Measurements from ENCODE around the gene TBC1D5.
A peak's percentile ranks its signal among the peaks of the same experiment; 100 is the strongest.
"Not testable (repeated sequence)": the region's sequence is repeated elsewhere in the genome, so short reads cannot be mapped to it uniquely, and the experiment has no call there.

The TBC1D5 gene

DNA sequence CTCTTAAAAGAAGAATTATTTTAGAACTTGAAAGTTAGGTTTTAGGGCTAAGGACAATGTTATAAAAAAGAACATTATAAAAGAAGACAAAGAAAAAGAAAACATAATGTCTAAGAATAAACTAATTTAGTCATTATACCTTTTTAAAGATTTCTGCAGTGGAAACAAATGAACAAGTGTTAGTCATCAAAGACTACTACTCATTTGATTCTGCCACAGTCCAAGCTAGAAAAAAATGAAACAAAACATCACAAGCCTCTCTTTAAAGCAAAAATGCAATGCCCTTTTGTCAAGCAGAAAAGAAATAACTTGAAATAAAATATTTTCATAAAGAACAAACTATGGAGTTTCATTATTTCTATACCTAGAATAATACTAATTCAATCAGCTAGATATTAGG is 102.0 kb downstream of the TBC1D5 start:
- Histone ChIP-seq H3K9ac (ENCODE audit: low read depth, low read length) (no peak overlapping the region), H3K9me3 (ENCODE audit: control insufficient read depth, insufficient read depth, low read length) (no peaks in the 10 kb centered on the region), H3K4me3 (ENCODE audit: low read depth, low read length) (no peak overlapping the region), H3K4me1 (ENCODE audit: control insufficient read depth, insufficient read depth, low read length) (no peaks in the 10 kb centered on the region), H3K27ac (ENCODE audit: low read depth, low read length) (no peak overlapping the region), H3K36me3 (ENCODE audit: control insufficient read depth, insufficient read depth, low read length) (no peaks in the 10 kb centered on the region), H3K27me3 (ENCODE audit: control insufficient read depth, insufficient read depth, low read length) (no peaks in the 10 kb centered on the region)

- Histone ChIP-seq H3K9me3 (ENCODE audit: control insufficient read depth, insufficient read depth, low read length) (no peaks in the 10 kb centered on the region), H3K9ac (ENCODE audit: low read depth, low read length) (no peak overlapping the region), H3K27ac (ENCODE audit: low read depth, low read length) (no peak overlapping the region), H3K27me3 (ENCODE audit: control insufficient read depth, insufficient read depth, low read length) (no peaks in the 10 kb centered on the region), H3K36me3 (ENCODE audit: control insufficient read depth, insufficient read depth, low read length) (no peaks in the 10 kb centered on the region), H3K4me1 (ENCODE audit: control insufficient read depth, insufficient read depth, low read length) (no peaks in the 10 kb centered on the region), H3K4me3 (ENCODE audit: low read depth, low read length) (no peak overlapping the region)
Measured at GRCh38 chr3:17639765-17640164, 102.7 kb downstream of the TBC1D5 start.

- Histone ChIP-seq H3K36me3 (ENCODE audit: control insufficient read depth, insufficient read depth, low read length) (no peaks in the 10 kb centered on the region), H3K27ac (ENCODE audit: low read depth, low read length) (no peak overlapping the region), H3K9me3 (ENCODE audit: control insufficient read depth, insufficient read depth, low read length) (no peaks in the 10 kb centered on the region), H3K9ac (ENCODE audit: low read depth, low read length) (no peak overlapping the region), H3K4me1 (ENCODE audit: control insufficient read depth, insufficient read depth, low read length) (no peaks in the 10 kb centered on the region), H3K4me3 (ENCODE audit: low read depth, low read length) (no peak overlapping the region), H3K27me3 (ENCODE audit: control insufficient read depth, insufficient read depth, low read length) (no peaks in the 10 kb centered on the region)
Measured at GRCh38 chr3:17639257-17639656, 103.2 kb downstream of the TBC1D5 start.

DNA sequence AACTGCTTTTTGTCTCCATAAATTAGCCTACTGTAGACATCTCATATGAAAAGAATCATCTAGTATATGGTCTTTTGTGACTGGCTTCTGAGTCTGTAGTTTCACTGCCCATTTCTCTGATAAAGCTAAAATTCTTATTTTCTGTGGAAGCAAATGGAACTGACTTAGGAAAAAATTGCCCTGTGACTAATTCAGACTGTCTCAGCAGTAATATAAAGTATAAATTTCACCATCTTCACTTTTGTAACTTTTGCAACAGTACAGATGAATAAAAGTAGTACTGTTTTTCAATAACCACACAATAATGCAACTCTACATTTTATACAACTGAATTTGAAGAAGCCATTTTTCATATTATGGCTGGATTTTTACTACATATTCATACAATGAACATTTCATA is 104.1 kb downstream of the TBC1D5 start:
- Histone ChIP-seq H3K9ac (ENCODE audit: low read depth, low read length) (no peak overlapping the region), H3K4me3 (ENCODE audit: low read depth, low read length) (no peak overlapping the region), H3K36me3 (ENCODE audit: control insufficient read depth, insufficient read depth, low read length) (no peaks in the 10 kb centered on the region), H3K9me3 (ENCODE audit: control insufficient read depth, insufficient read depth, low read length) (no peaks in the 10 kb centered on the region), H3K4me1 (ENCODE audit: control insufficient read depth, insufficient read depth, low read length) (no peaks in the 10 kb centered on the region), H3K27ac (ENCODE audit: low read depth, low read length) (no peak overlapping the region), H3K27me3 (ENCODE audit: control insufficient read depth, insufficient read depth, low read length) (no peaks in the 10 kb centered on the region)

DNA sequence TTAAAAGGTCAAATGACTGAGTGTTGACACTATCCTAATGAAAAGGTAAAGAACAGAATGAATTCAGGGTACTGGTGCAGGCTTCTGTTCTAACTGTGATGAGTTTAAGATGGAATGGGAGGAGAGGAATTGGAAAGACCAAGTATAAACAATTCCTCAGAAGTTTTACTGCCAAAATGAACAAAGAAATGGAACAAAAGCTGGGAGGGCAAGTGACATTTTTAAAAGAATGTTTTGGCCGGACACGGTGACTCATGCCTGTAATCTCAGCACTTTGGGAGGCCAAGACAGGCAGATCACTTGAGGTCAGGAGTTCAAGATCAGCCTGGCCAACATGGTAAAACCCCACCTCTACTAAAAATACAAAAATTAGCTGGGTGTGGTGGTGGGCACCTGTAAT is 106.8 kb downstream of the TBC1D5 start:
- not testable (repeated sequence) for H3K27ac ChIP-seq (ENCODE audit: low read depth, low read length); H3K4me1 ChIP-seq (ENCODE audit: control insufficient read depth, insufficient read depth, low read length); H3K27me3 ChIP-seq (ENCODE audit: control insufficient read depth, insufficient read depth, low read length); H3K36me3 ChIP-seq (ENCODE audit: control insufficient read depth, insufficient read depth, low read length); H3K9ac ChIP-seq (ENCODE audit: low read depth, low read length); H3K4me3 ChIP-seq (ENCODE audit: low read depth, low read length); H3K9me3 ChIP-seq (ENCODE audit: control insufficient read depth, insufficient read depth, low read length)

DNA sequence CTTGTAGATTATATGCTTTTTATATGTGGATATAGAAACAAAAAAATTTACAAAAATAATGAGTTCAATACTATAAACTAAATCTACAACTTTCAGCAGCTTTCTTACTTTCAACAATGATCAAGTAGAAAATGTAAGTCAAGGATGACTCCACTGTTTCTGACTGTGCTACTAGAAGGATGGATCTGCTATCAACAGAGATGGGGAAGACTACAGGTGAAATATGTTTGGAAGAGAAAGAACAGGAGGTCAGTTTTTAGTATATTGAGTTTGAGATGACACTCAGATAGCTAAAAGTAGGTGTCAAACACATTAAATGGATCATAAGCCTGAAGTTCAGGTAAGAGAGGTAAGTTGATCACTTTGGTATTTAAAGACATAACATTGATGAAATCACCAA is 107.5 kb downstream of the TBC1D5 start:
- H3K36me3 ChIP-seq (ENCODE audit: control insufficient read depth, insufficient read depth, low read length), result no peaks in the 10 kb centered on the region
- no peak overlapping the region for H3K9ac ChIP-seq (ENCODE audit: low read depth, low read length)
- H3K9me3 ChIP-seq (ENCODE audit: control insufficient read depth, insufficient read depth, low read length), result no peaks in the 10 kb centered on the region
- H3K27ac ChIP-seq (ENCODE audit: low read depth, low read length), result no peak overlapping the region
- H3K4me3 ChIP-seq (ENCODE audit: low read depth, low read length), result no peak overlapping the region
- no peaks in the 10 kb centered on the region; the same call in 1 of the 2 replicates for H3K4me1 ChIP-seq (ENCODE audit: control insufficient read depth, insufficient read depth, low read length)
- H3K27me3 ChIP-seq (ENCODE audit: control insufficient read depth, insufficient read depth, low read length), result no peaks in the 10 kb centered on the region

DNA sequence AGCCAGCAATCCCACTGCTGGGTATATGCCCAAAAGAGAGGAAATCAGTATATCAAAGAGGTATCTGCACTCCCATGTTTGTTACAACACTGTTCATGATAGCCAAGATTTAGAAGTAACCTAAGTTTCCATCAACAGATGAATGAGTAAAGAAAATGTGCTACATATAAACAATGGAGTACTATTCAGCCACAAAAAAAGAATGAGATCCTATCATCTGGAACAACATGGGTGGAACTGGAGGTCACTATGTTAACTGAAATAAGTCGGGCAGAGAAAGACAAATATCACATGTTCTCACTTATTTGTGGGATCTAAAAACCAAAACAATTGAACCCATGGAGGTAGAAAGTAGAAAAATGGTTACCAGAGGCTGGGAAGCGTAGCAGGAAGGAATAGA is 108.2 kb downstream of the TBC1D5 start:
- Histone ChIP-seq H3K4me1 (ENCODE audit: control insufficient read depth, insufficient read depth, low read length) (no peaks in the 10 kb centered on the region; the same call in 1 of the 2 replicates), H3K27me3 (ENCODE audit: control insufficient read depth, insufficient read depth, low read length) (no peaks in the 10 kb centered on the region), H3K9me3 (ENCODE audit: control insufficient read depth, insufficient read depth, low read length) (no peaks in the 10 kb centered on the region), H3K27ac (ENCODE audit: low read depth, low read length) (no peak overlapping the region), H3K36me3 (ENCODE audit: control insufficient read depth, insufficient read depth, low read length) (no peaks in the 10 kb centered on the region), H3K4me3 (ENCODE audit: low read depth, low read length) (no peak overlapping the region), H3K9ac (ENCODE audit: low read depth, low read length) (no peak overlapping the region)

DNA sequence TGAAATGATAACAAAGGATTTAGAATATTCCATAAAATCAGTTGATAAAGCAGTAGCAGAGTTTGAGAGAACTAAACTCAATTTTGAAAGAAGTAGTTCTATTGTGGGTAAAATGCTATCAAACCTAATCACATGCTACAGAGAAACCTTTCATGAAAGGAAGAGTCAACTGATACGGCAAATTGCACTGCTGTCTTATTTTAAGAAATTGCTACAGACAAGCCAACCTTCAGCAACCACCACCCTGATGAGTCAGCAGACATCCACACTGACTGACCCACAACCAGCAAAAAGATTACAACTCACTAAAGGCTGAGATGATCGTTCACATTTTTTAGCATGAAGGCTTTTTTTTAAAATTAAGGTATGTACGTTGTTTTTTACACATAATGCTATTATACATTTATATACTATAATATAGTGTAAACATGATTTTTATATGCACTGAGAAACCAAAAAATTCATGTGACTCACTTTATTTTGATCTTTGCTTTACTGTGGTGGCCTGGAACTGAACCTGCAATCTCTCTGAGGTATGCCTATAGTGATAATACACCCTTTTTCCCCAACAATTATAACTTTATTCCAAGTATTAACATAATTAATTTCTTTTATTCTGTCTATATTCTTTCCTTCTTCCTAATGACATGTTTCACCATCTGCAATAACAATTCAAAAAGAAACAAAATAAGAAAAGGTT is 109.9 kb downstream of the TBC1D5 start:
- H3K4me1 ChIP-seq (ENCODE audit: control insufficient read depth, insufficient read depth, low read length), result peaks cover 10% of the 10 kb centered on the region
- H3K27ac ChIP-seq (ENCODE audit: low read depth, low read length), result no peak overlapping the region
- H3K9ac ChIP-seq (ENCODE audit: low read depth, low read length), result no peak overlapping the region

DNA sequence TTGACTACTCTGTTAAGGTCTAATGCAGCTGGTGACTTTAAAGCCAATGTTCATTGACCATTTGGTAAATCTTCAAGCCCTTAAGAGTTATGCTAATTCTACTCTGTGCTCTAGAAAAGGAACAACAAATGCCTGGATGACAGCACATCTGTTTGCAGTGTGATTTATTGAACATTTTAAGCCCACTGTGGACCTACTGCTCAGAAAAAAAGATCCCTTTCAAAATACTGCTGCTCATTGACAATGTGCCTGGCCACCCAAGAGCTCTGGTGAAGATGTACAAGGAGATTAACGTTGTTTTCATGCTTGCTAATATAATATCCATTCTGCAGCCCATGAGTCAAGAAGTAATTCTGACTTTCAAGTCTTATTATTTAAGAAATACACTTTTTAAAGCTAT is 110.8 kb downstream of the TBC1D5 start:
- Histone ChIP-seq H3K4me3 (ENCODE audit: low read depth, low read length) (no peak overlapping the region), H3K9ac (ENCODE audit: low read depth, low read length) (no peak overlapping the region), H3K9me3 (ENCODE audit: control insufficient read depth, insufficient read depth, low read length) (no peaks in the 10 kb centered on the region), H3K36me3 (ENCODE audit: control insufficient read depth, insufficient read depth, low read length) (no peaks in the 10 kb centered on the region), H3K27me3 (ENCODE audit: control insufficient read depth, insufficient read depth, low read length) (no peaks in the 10 kb centered on the region), H3K4me1 (ENCODE audit: control insufficient read depth, insufficient read depth, low read length) (peaks cover 18% of the 10 kb centered on the region), H3K27ac (ENCODE audit: low read depth, low read length) (no peak overlapping the region)

More for the DNA sequence above, 109.9 kb downstream of the TBC1D5 start:
- Histone ChIP-seq H3K27me3 (ENCODE audit: control insufficient read depth, insufficient read depth, low read length) (no peaks in the 10 kb centered on the region), H3K4me3 (ENCODE audit: low read depth, low read length) (no peak overlapping the region), H3K9me3 (ENCODE audit: control insufficient read depth, insufficient read depth, low read length) (no peaks in the 10 kb centered on the region), H3K36me3 (ENCODE audit: control insufficient read depth, insufficient read depth, low read length) (no peaks in the 10 kb centered on the region)

DNA sequence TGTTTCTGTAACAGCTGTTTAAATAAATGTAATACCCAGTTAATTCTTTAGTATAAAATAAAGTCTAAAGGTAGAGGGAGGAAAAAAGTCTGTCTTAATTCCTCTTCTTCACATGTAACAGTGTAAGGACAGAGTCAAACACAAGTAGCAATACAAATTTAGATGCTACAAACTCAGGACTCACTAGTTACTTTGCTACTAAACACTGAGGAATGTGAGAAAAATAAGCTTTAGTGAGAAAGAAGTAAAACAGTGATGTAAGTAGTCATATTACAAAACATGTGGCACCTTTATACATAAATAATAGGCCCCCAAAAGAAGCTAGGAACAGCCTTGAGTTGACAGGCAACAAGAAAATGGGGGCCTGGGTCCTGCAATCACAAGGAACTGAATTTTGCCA is 113.0 kb downstream of the TBC1D5 start:
- Histone ChIP-seq H3K9ac (ENCODE audit: low read depth, low read length) (no peak overlapping the region), H3K9me3 (ENCODE audit: control insufficient read depth, insufficient read depth, low read length) (no peaks in the 10 kb centered on the region), H3K4me3 (ENCODE audit: low read depth, low read length) (no peak overlapping the region), H3K27ac (ENCODE audit: low read depth, low read length) (no peak overlapping the region), H3K4me1 (ENCODE audit: control insufficient read depth, insufficient read depth, low read length) (peaks cover 40% of the 10 kb centered on the region), H3K36me3 (ENCODE audit: control insufficient read depth, insufficient read depth, low read length) (no peaks in the 10 kb centered on the region), H3K27me3 (ENCODE audit: control insufficient read depth, insufficient read depth, low read length) (no peaks in the 10 kb centered on the region)

DNA sequence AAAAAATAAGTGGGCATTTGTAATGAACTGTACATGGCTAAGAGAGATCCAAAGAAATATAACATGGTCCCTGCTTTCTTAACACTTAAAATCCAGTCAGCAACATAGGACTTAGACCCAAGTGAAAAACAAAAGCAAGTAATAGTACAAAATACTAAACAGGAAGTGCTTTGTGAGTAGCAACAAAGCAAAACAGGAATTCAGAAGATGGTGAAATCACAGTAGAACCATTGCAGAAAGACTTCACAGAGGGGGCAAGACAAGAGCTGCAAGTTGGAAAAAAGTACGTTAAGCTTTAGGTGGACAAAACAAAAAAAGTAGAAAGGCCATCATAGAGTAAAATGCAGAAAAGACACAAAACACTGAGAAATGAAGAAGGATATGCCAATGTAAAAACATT is 116.0 kb downstream of the TBC1D5 start:
- no peaks in the 10 kb centered on the region for H3K36me3 ChIP-seq (ENCODE audit: control insufficient read depth, insufficient read depth, low read length)
- no peaks in the 10 kb centered on the region for H3K9me3 ChIP-seq (ENCODE audit: control insufficient read depth, insufficient read depth, low read length)
- H3K4me3 ChIP-seq (ENCODE audit: low read depth, low read length), result no peak overlapping the region
- peak overlapping the region; percentile 68 for H3K27ac ChIP-seq (ENCODE audit: low read depth, low read length)
- H3K9ac ChIP-seq (ENCODE audit: low read depth, low read length), result no peak overlapping the region
- H3K4me1 ChIP-seq (ENCODE audit: control insufficient read depth, insufficient read depth, low read length), result peaks cover 57% of the 10 kb centered on the region
- no peaks in the 10 kb centered on the region for H3K27me3 ChIP-seq (ENCODE audit: control insufficient read depth, insufficient read depth, low read length)
